ENCODE results near the gene CRK. TPM values are rescaled to one million over a fixed set of nuclear protein-coding genes. Genes with fewer than 3 reads are reported as not detected.
A peak's percentile ranks its signal among the peaks of the same experiment; 100 is the strongest.

The CRK gene
- total RNA-seq, 2 donors from 2014 or later, result 48.3 to 76.0 TPM

DNA sequence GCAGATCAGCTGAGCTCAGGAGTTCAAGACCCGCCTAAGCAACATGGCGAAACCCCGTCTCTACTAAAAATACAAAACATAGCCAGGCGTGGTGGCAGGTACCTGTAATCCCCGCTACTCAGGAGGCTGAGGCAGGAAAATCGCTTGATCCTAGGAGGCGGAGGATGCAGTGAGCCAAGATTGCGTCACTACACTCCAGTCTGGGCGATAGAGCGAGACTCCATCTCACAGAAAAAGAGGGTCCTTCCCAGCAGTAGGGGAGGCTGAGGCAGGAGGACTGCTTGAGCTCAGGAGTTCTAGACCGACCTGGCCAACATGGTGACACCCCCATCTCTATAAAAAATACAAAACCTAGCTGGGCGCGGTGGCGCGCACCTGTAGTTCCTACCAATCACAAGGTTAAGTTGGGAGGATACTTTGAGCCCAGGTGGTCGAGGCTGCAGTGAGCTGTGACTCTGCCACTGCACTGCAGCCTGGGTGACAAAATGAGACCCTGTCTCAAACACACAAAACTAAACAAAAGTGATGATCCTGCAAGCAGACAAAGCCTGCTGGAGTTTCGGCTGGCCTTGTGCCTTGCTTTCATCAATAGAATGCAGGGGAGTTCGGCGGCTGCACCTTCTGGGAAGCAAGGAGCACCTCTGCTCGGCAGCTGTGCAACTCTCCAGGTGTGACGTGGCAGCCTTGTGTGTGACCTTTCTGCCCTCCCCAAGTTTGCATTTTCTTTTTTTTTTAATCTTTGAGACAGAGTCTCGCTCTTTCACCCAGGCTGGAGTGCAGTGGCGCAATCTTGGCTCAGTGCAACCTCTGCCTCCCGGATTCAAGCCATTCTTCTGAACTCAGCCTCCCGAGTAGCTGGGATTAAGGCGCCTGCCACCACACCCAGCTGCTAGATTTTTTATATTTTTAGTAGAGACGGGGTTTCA is 43.6 kb downstream of the CRK start:
- Histone ChIP-seq H3K27me3 (replicated peaks; ENCODE audit: insufficient read depth) (no peaks in the 10 kb centered on the region), H3K4me3 (peak overlapping the region; percentile 5), H3K9me3 (no peaks in the 10 kb centered on the region), H3K27ac (peak overlapping the region in 1 of 2 donors; percentile 34), H3K36me3 (no peaks in the 10 kb centered on the region), H3K4me1 (ENCODE audit: control insufficient read depth in 1 of 2, low read depth in 2 of 2) (peaks cover 8 to 22% of the 10 kb centered on the region in 2 donors)
- ATAC-seq (ENCODE audit: insufficient number of reproducible peaks, low FRiP score, low read depth) (no peak), DNase-seq (ENCODE audit: low spot score) (no peak)
- TF ChIP-seq, protein P1, sequence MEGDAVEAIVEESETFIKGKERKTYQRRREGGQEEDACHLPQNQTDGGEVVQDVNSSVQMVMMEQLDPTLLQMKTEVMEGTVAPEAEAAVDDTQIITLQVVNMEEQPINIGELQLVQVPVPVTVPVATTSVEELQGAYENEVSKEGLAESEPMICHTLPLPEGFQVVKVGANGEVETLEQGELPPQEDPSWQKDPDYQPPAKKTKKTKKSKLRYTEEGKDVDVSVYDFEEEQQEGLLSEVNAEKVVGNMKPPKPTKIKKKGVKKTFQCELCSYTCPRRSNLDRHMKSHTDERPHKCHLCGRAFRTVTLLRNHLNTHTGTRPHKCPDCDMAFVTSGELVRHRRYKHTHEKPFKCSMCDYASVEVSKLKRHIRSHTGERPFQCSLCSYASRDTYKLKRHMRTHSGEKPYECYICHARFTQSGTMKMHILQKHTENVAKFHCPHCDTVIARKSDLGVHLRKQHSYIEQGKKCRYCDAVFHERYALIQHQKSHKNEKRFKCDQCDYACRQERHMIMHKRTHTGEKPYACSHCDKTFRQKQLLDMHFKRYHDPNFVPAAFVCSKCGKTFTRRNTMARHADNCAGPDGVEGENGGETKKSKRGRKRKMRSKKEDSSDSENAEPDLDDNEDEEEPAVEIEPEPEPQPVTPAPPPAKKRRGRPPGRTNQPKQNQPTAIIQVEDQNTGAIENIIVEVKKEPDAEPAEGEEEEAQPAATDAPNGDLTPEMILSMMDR (IDR thresholded peaks at IDR 0.05), result no peak

DNA sequence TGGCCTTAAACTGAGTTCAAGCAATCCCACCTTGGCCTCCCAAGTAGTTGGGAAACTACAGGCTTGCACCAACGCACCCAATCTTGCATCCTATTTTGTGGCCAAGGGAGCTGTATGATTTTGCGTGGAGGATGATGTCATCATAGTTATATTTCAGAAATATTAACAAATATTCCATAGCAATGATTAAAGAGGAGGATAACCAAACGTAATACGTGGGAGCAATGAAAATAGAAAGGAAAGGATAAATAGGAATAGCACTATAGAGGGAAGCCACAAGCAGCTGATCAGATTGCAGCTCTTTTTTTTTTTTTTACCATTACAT is 53.8 kb downstream of the CRK start:
- H3K4me1 ChIP-seq (ENCODE audit: control insufficient read depth in 1 of 2, low read depth in 2 of 2), result peaks cover 18 to 20% of the 10 kb centered on the region in 2 donors
- H3K9me3 ChIP-seq, result no peaks in the 10 kb centered on the region
- H3K27me3 ChIP-seq (replicated peaks; ENCODE audit: insufficient read depth), result no peaks in the 10 kb centered on the region
- H3K4me3 ChIP-seq, result no peak overlapping the region
- TF ChIP-seq, protein P1 (IDR thresholded peaks at IDR 0.05), result no peak
- ATAC-seq (ENCODE audit: insufficient number of reproducible peaks, low FRiP score, low read depth), result no peak
- H3K27ac ChIP-seq, result no peak overlapping the region
- no peak for DNase-seq (ENCODE audit: low spot score)
- no peaks in the 10 kb centered on the region for H3K36me3 ChIP-seq

DNA sequence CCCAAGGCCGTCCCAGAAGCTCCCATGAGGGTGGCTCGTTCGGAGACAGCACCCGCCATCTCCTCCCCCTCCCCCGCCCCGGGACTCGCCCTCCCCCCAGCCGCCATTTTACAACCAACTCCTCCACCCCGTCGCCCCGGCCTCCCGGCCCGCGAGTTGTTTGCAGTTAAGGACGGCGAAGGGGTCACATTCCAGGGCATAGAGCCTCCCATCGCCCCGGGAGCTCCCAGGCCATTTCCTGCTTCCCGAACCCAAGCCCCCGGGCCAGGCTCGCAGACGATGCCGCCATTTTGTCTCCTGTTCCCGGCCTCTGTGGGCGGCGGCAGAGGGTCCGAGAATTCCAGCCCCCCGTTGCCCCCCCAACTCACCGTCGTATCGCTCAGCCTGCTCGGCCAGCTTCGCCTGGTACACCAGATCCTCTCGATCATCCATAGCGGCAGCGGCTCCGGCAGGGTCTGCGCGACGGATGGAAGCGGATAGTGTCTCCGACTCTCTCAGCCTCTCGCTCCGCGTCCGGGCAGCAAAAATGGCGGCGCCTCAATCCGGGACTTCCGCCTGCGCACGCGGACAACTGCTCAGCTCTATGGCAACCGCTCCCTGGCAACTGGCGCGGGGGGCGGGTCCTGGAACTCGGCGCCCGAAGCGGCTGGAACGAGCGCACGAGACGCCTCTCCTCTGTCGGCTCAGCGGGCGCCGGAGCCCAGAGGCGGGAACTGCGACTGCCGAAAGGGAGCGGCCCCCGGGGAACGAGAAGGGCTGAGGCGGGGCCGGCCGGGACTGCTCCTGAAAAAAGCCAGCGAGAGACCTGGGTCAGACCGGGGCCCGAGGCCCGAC is 56.1 kb downstream of the CRK start, which contains the start of gene YWHAE:
Gene YWHAE (minus strand): TSS at position 544 of the 834 bp plus-strand sequence. CDS start 112 bp downstream, at position 432.
- no peaks in the 10 kb centered on the region for H3K36me3 ChIP-seq
- H3K27ac ChIP-seq, result peak within 1 kb of the TSS; percentile 88 to 95
- TF ChIP-seq, protein P1 (IDR thresholded peaks at IDR 0.05), result no peak
- H3K4me3 ChIP-seq, result peak within 1 kb of the TSS; percentile 100
- H3K4me1 ChIP-seq (ENCODE audit: control insufficient read depth in 1 of 2, low read depth in 2 of 2), result peaks cover 26 to 43% of the 10 kb centered on the region in 2 donors
- DNase-seq (ENCODE audit: low spot score) (peak; percentile 91), ATAC-seq (ENCODE audit: insufficient number of reproducible peaks, low FRiP score, low read depth) (peak; percentile 84)
- no peaks in the 10 kb centered on the region for H3K27me3 ChIP-seq (replicated peaks; ENCODE audit: insufficient read depth)
- H3K9me3 ChIP-seq, result no peaks in the 10 kb centered on the region

DNA sequence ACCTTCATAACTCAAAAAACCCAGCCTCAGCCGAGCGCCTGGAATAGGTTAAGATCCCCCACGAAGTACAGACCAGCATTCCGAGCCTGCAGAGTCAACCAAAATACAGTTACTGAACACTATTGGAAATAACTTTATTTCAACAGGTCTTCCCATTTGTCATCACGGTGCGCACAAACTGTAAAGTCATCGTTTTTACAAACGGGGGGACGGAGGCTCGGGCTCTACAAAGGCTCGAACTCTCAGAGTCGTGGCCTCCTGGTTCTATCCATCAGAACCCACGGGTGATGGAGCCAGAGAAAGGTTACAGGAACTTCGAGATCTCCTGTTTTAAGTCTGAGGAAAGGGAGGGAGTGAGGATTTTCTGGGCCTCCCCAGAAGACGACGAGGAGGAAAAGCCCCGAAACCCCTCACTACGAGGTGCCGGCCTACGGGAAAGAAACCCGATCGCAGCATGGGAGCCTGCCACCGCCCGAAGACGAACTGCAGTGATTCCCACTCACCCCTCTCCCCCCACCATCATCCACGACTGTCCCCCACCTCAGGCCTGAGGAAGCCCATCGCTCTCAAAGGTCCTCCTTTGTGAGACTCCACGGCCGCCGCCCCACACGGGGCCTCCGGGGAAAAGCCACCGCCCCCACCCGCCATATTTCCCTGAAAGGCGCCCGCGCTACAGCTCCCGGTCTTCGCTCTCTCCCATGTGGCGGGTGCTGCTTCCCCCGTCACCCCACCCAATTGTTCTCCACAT is 56.9 kb downstream of the CRK start:
- Histone ChIP-seq H3K27me3 (replicated peaks; ENCODE audit: insufficient read depth) (no peaks in the 10 kb centered on the region), H3K9me3 (no peaks in the 10 kb centered on the region), H3K27ac (peak overlapping the region; percentile 88 to 95), H3K36me3 (no peaks in the 10 kb centered on the region), H3K4me3 (peak overlapping the region; percentile 100), H3K4me1 (ENCODE audit: control insufficient read depth in 1 of 2, low read depth in 2 of 2) (peaks cover 32 to 51% of the 10 kb centered on the region in 2 donors)
- TF ChIP-seq, protein P1 (IDR thresholded peaks at IDR 0.05), result no peak
- ATAC-seq (ENCODE audit: insufficient number of reproducible peaks, low FRiP score, low read depth) (no peak), DNase-seq (ENCODE audit: low spot score) (no peak)

Measured in thoracic aorta (tissue), 2 donors.